Measurements from ENCODE around the gene RHNO1.

The RHNO1 gene

GRCh38 chr12:2877047-2877952 lies at the start of gene RHNO1, which contains the start of gene FOXM1:
RHNO1 (plus strand) TSS chr12:2877223; CDS start chr12:2885367, 8,144 bp downstream.
FOXM1 (minus strand) TSS chr12:2877174; CDS start chr12:2874478, 2,696 bp downstream.
- peak; percentile 86 to 90 for DNase-seq

DNA sequence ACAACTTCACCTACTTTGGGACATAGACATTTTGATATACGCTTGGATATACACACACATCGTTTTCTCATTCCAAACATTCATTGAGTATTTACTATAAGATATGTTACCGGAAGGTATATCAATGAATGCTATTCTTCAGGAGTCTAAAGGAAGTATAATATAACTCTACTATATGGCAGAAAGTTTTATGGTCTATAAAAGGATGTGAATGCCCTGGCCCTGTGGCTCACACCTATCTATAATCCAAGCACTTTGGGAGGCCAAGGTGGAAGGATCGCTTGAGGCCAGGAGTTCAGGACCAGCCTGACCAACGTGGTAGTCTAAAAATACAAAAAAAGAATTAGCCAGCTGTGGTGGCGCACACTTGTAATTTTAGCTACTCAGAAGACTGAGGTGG lies 47.7 kb upstream of the RHNO1 start:
- no peak for DNase-seq

DNA sequence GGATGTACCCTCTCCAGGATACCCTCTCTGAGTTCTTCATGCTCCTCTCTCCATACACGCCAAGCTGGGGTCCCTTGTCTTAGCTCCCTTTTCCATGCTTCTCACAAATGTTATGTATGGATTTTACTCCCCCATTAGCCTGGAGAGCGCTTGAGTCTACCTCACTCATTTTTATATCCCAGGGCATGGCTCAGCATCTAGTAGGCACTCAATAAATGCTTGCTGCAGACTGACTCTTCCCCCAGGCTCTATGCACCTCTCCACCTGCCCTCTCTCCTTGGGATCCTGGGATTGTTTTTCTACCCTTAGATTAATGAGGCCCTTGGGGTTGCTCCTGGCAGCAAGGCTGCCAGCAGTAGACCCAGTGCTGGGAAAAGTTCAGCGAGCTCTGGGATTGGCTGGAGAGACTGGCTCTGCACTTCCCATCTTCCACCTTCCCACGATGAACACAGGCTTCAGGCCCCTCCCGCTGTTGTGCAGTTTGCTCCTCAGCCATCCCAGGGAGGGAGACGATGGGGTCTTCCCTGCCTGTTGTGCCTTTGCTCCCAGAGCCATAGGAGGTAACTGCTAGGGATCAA lies 44.4 kb upstream of the RHNO1 start:
- no peak for DNase-seq

GRCh38 chr12:2833327-2833726 lies 43.7 kb upstream of the RHNO1 start:
- no peak for DNase-seq

DNA sequence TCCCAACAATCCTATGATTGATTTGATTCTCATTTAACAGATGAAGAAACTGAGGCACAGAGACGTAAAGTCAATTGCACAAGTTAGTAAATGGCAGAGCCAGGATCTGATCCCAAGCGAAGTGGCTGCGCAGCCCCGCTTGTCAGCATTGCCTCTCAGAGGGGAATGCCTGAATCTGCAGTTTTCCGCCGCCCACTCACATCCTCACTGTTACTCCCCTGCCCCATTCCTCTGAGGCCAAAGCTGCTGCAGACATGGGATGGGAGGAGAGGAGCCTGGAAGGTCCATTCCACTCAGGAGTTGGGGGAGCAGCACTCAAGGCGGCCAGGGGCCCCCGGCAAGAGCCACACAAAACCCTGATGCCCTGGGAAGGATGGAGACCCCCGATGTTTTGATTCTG lies 43.2 kb upstream of the RHNO1 start:
- no peak for DNase-seq

- DNase-seq: no peak
Measured at GRCh38 chr12:2834581-2835491, 42.2 kb upstream of the RHNO1 start, which contains the start of gene NRIP2. NRIP2 (minus strand) TSS chr12:2835035; CDS start chr12:2834983, 52 bp downstream.

- no peak for DNase-seq
Measured at GRCh38 chr12:2835691-2836403, 41.2 kb upstream of the RHNO1 start.

DNA sequence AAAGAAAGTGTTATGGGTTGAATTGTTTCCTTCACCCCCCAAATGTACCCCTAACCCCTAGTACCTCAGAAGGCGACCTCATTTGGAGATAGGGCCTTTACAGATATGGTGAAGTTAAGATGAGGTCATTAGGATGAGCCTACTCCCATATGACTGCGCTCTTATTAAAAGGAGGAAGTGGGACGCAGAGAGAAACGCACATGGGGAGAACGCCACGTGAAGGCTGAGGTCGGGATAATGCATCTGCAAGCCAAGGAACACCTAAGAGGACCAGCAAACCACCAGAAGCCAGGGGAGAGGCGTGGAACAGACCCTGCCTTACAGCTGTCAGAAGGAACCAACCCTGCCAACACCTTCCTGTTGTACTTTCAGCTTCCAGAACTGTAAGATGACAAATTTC lies 40.4 kb upstream of the RHNO1 start:
- no peak for DNase-seq

- DNase-seq: no peak
Measured at GRCh38 chr12:2841056-2841650, 35.9 kb upstream of the RHNO1 start.

GRCh38 chr12:2842948-2843347 lies 34.1 kb upstream of the RHNO1 start:
- no peak for DNase-seq

- no peak for DNase-seq
Measured at GRCh38 chr12:2844786-2845185, 32.2 kb upstream of the RHNO1 start.

- no peak for DNase-seq
Measured at GRCh38 chr12:2845280-2845679, 31.7 kb upstream of the RHNO1 start.

DNA sequence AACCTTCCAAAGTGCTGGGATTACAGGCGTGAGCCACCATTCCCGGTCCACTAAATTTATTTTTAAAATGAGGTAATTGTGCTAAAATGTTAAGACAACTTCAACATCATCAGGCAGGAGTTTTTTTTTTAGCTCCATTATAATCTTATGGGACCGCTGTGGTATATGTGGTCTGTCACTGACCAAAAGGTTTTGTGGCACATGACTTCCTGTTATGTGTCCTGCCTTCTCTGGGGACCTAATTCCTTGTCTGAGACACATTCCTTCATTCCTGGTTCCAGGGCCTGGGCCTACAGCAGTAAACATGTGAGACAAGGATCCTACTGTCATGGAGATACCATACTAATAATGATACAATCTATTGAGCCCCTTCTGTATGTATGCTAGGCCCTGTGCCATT lies 25.1 kb upstream of the RHNO1 start:
- DNase-seq: no peak

- DNase-seq: peak; percentile 25 to 27
Measured at GRCh38 chr12:2853626-2854025, 23.4 kb upstream of the RHNO1 start.

GRCh38 chr12:2854669-2855453 lies 22.2 kb upstream of the RHNO1 start:
- DNase-seq: no peak

- no peak for DNase-seq
Measured at GRCh38 chr12:2855546-2855945, 21.5 kb upstream of the RHNO1 start.

GRCh38 chr12:2856051-2856450 lies 21.0 kb upstream of the RHNO1 start:
- no peak for DNase-seq

GRCh38 chr12:2857021-2857431 lies 20.0 kb upstream of the RHNO1 start, which contains the start of gene TEX52:
TEX52 (minus strand) TSS chr12:2857039; CDS start chr12:2857026, 13 bp downstream.
- DNase-seq: no peak

GRCh38 chr12:2857576-2857975 lies 19.4 kb upstream of the RHNO1 start:
- no peak for DNase-seq

GRCh38 chr12:2858334-2858733 lies 18.7 kb upstream of the RHNO1 start:
- no peak for DNase-seq

- no peak for DNase-seq
Measured at GRCh38 chr12:2858944-2859421, 18.0 kb upstream of the RHNO1 start.

Data from CD4-positive, alpha-beta T cell treated with Interleukin-4 for 1 hour (primary cell).